Smooth muscle cell of the brain vasculature (primary cell): ENCODE data around the gene FAM193A.
"Not testable (repeated sequence)": the region's sequence is repeated elsewhere in the genome, so short reads cannot be mapped to it uniquely, and the experiment has no call there.

Experiments used
- DNase-seq: peaks from one replicate; pipeline ENCODE4 v3.0.0-alpha.2; 2012; ENCODE audit warnings: low read depth, low spot score

The FAM193A gene

GRCh38 chr4:2615821-2616220 lies 79.4 kb downstream of the FAM193A start:
- no peak for DNase-seq

GRCh38 chr4:2617955-2618354 lies 81.5 kb downstream of the FAM193A start:
- no peak for DNase-seq

GRCh38 chr4:2618729-2619128 lies 82.3 kb downstream of the FAM193A start:
- not testable (repeated sequence) for DNase-seq

GRCh38 chr4:2619459-2619858 lies 83.0 kb downstream of the FAM193A start:
- DNase-seq, result no peak

- DNase-seq, result no peak
Measured at GRCh38 chr4:2621419-2621818, 85.0 kb downstream of the FAM193A start.

- no peak for DNase-seq
Measured at GRCh38 chr4:2623442-2623841, 87.0 kb downstream of the FAM193A start.

- no peak for DNase-seq
Measured at GRCh38 chr4:2624782-2625530, 88.5 kb downstream of the FAM193A start.

- DNase-seq, result no peak
Measured at GRCh38 chr4:2626231-2626630, 89.8 kb downstream of the FAM193A start.

- DNase-seq, result no peak
Measured at GRCh38 chr4:2630556-2631273, 94.3 kb downstream of the FAM193A start.

GRCh38 chr4:2634014-2634413 lies 97.6 kb downstream of the FAM193A start:
- no peak for DNase-seq

GRCh38 chr4:2636331-2636730 lies 99.9 kb downstream of the FAM193A start:
- DNase-seq, result no peak

GRCh38 chr4:2636994-2637393 lies 100.5 kb downstream of the FAM193A start:
- not testable (repeated sequence) for DNase-seq

GRCh38 chr4:2637956-2638552 lies 101.6 kb downstream of the FAM193A start:
- DNase-seq, result no peak

GRCh38 chr4:2638730-2639129 lies 102.3 kb downstream of the FAM193A start:
- no peak for DNase-seq

GRCh38 chr4:2642968-2643367 lies 106.5 kb downstream of the FAM193A start:
- no peak for DNase-seq

GRCh38 chr4:2643555-2643954 lies 107.1 kb downstream of the FAM193A start:
- DNase-seq, result no peak

GRCh38 chr4:2646396-2647149 lies 110.1 kb downstream of the FAM193A start:
- no peak for DNase-seq

- DNase-seq, result no peak
Measured at GRCh38 chr4:2647403-2648158, 111.1 kb downstream of the FAM193A start.

GRCh38 chr4:2648159-2648814 lies 111.8 kb downstream of the FAM193A start:
- no peak for DNase-seq

- no peak for DNase-seq
Measured at GRCh38 chr4:2649604-2650114, 113.2 kb downstream of the FAM193A start.

- DNase-seq, result no peak
Measured at GRCh38 chr4:2650276-2650675, 113.8 kb downstream of the FAM193A start.
